HepG2 (cell line): ENCODE data around the gene AKNA. TPM values are rescaled to one million over a fixed set of nuclear protein-coding genes. Genes with fewer than 3 reads are reported as not detected.

Experiments used
- ATAC-seq: fragments of 200-7000 bp; cut with Tn5 transposase; 3 replicates; pipeline ENCODE4 v1.9.1; 2020; ENCODE audit warnings: mild to moderate bottlenecking, moderate library complexity
- BruUV-seq: library from RNA; stranded (reverse); fragments of 400-500 nt; replicated peaks from 2 replicates; lab custom pipeline; 2021; lab: Mats Ljungman, UMichigan
- CTCF ChIA-PET: fragments of 300-600 bp; formaldehyde crosslinking; extraction: SDS; loops from one replicate; lab custom pipeline; 2021; ENCODE audit warnings: low total read pairs, inconsistent platforms, low intra/inter-chr PET ratio; lab: Yijun Ruan, JAX
- POLR2A ChIA-PET: fragments of 350-600 bp; sonication (Branson Sonifier 250); formaldehyde crosslinking; loops from one replicate; lab custom pipeline; 2020; ENCODE audit warnings: antibody characterized with exemption, inconsistent platforms; lab: Yijun Ruan, JAX
- DNase-seq: peaks from one replicate; pipeline ENCODE4 v3.0.0-alpha.2; 2015; ENCODE audit warnings: low spot score
- FAIRE-seq: peaks from 3 replicates; lab custom pipeline; 2011; peaks lifted over from hg19 to GRCh38; lab: Jason Lieb, UNC
- H2AFZ ChIP-seq: one replicate; pipeline ENCODE4 v1.6.1; 2011; ENCODE audit warnings: low read length, inconsistent platforms
- H3K27ac ChIP-seq: fragments of 300-600 bp; 3 replicates; pipeline ENCODE4 v1.8.0; 2011; ENCODE audit warnings: mixed run types, mild to moderate bottlenecking, mixed read lengths, low read length, inconsistent platforms; ENCODE audit not compliant: insufficient read depth; ENCODE audit errors: extremely low read length
- H3K27me3 ChIP-seq, 2 experiments: fragments of 200-600 bp in 1 of 2; 2 replicates in 1 of 2; 3 replicates in 1 of 2; pipeline versions ENCODE4 v1.6.0 to v1.8.0; 2011; ENCODE audit warnings: low read length in 2 of 2, mild to moderate bottlenecking in 2 of 2, moderate library complexity in 2 of 2, inconsistent platforms in 1 of 2; ENCODE audit not compliant: insufficient read depth in 2 of 2, control insufficient read depth in 1 of 2
- H3K36me3 ChIP-seq, 2 experiments: fragments of 200-600 bp in 1 of 2; replicated peaks in 1 of 2; 2 replicates in 1 of 2; 3 replicates in 1 of 2; pipeline versions ENCODE4 v1.5.1 to v1.8.0; 2011; ENCODE audit warnings: low read length in 2 of 2, inconsistent platforms in 1 of 2; ENCODE audit not compliant: insufficient read depth in 2 of 2, control insufficient read depth in 1 of 2
- H3K4me1 ChIP-seq: 2 replicates; pipeline ENCODE4 v1.5.1; 2012; ENCODE audit warnings: low read length, inconsistent platforms; ENCODE audit not compliant: insufficient read depth
- H3K4me2 ChIP-seq: 2 replicates; pipeline ENCODE4 v1.6.0; 2011; ENCODE audit warnings: low read depth, low read length, inconsistent platforms
- H3K4me3 ChIP-seq, 3 experiments: fragments of 200-600 bp in 1 of 3; sonication (generic), shearing (Covaris generic) in 1 of 3; replicated peaks in 1 of 3; 2 replicates each; pipeline ENCODE4 v1.5.1; 2011 to 2016; ENCODE audit warnings: low read length in 3 of 3, inconsistent platforms in 2 of 3, low read depth in 2 of 3, mild to moderate bottlenecking in 2 of 3, control low read depth in 1 of 3, mixed read lengths in 1 of 3; ENCODE audit not compliant: insufficient read depth in 1 of 3
- H3K79me2 ChIP-seq: one replicate; pipeline ENCODE4 v1.6.1; 2011; ENCODE audit warnings: low read length, inconsistent platforms; ENCODE audit not compliant: insufficient read depth
- H3K9ac ChIP-seq: 2 replicates; pipeline ENCODE4 v1.6.0; 2011; ENCODE audit warnings: mild to moderate bottlenecking, low read depth, low read length, inconsistent platforms; ENCODE audit not compliant: insufficient read depth
- H3K9me3 ChIP-seq: 2 replicates; pipeline ENCODE4 v1.5.1; 2012; ENCODE audit warnings: mild to moderate bottlenecking, low read length
- H4K20me1 ChIP-seq: 2 replicates; pipeline ENCODE4 v1.6.0; 2011; ENCODE audit warnings: inconsistent platforms, mild to moderate bottlenecking, low read length, moderate library complexity; ENCODE audit not compliant: insufficient read depth
- ELF1 ChIP-seq: sonication (generic); formaldehyde crosslinking; IDR thresholded peaks from 2 replicates; pipeline ENCODE4 v1.4.0; 2020; ENCODE audit warnings: missing genetic modification reagents
- FLYWCH1 ChIP-seq: sonication (generic); formaldehyde crosslinking; IDR thresholded peaks from 2 replicates; pipeline ENCODE4 v1.8.1; 2023; ENCODE audit warnings: mild to moderate bottlenecking, missing genetic modification reagents
- IRF2 ChIP-seq: IDR thresholded peaks from 2 replicates; pipeline ENCODE4 v1.6.1; 2018; ENCODE audit warnings: missing genetic modification reagents, missing compliant biosample characterization
- KMT2A ChIP-seq: sonication (generic); formaldehyde crosslinking; IDR thresholded peaks from 2 replicates; pipeline ENCODE4 v1.4.0; 2020; ENCODE audit warnings: missing genetic modification reagents
- RXRA ChIP-seq: sonication (generic); formaldehyde crosslinking; IDR thresholded peaks from 2 replicates; pipeline ENCODE4 v1.5.1; 2020; ENCODE audit warnings: missing genetic modification reagents
- RXRB ChIP-seq: IDR thresholded peaks from 2 replicates; pipeline ENCODE4 v1.6.1; 2016; ENCODE audit warnings: borderline replicate concordance, missing genetic modification reagents, missing compliant biosample characterization
- SAP130 ChIP-seq: IDR thresholded peaks from 2 replicates; pipeline ENCODE4 v1.6.1; 2016; ENCODE audit warnings: low read depth
- SOX6 ChIP-seq, 2 experiments: fragments of 450-650 bp in 1 of 2; sonication (generic) in 1 of 2; formaldehyde crosslinking in 1 of 2; IDR thresholded peaks; 2 replicates each; pipeline versions ENCODE4 v1.4.0 to v1.6.1; 2017 to 2020; ENCODE audit warnings: antibody characterized with exemption in 1 of 2, mild to moderate bottlenecking in 1 of 2, missing genetic modification reagents in 1 of 2
- TBX2 ChIP-seq: sonication (generic); formaldehyde crosslinking; IDR thresholded peaks from 2 replicates; pipeline ENCODE4 v1.5.0; 2020; ENCODE audit warnings: missing genetic modification reagents, mild to moderate bottlenecking, borderline replicate concordance
- ZFX ChIP-seq: sonication (generic); formaldehyde crosslinking; IDR thresholded peaks from 2 replicates; pipeline ENCODE4 v1.4.0; 2020; ENCODE audit warnings: mild to moderate bottlenecking, low read depth, missing genetic modification reagents, moderate library complexity
- ZNF446 ChIP-seq: sonication (generic); formaldehyde crosslinking; IDR thresholded peaks from 2 replicates; pipeline ENCODE4 v1.5.0; 2020; ENCODE audit warnings: mild to moderate bottlenecking, missing genetic modification reagents
- ZNF644 ChIP-seq: IDR thresholded peaks from 2 replicates; pipeline ENCODE4 v1.6.1; 2016; ENCODE audit warnings: low read depth
- ZNF713 ChIP-seq: sonication (generic); formaldehyde crosslinking; IDR thresholded peaks from 2 replicates; pipeline ENCODE4 v1.4.0; 2020; ENCODE audit warnings: mild to moderate bottlenecking, missing genetic modification reagents
- ZSCAN21 ChIP-seq: sonication (generic); formaldehyde crosslinking; IDR thresholded peaks from 2 replicates; pipeline ENCODE4 v1.8.0; 2022; ENCODE audit warnings: mild to moderate bottlenecking, missing genetic modification reagents, moderate library complexity, borderline replicate concordance
- whole genome bisulfite sequencing: methylation state at CpG from one replicate; pipeline ENCODE4 v1.1.6; 2017; ENCODE audit warnings: low lambda C conversion rate; 5-methylcytosine and 5-hydroxymethylcytosine counted together
- in situ Hi-C: cut with HindIII; loops from 2 replicates; pipeline ENCODE4 v1.10.0; 2017; ENCODE audit warnings: low pct_unique_long_range_greater_than_20kb; ENCODE audit not compliant: extremely low pct_ligation_motif_present
- intact Hi-C: fragments of 100-400 bp; cut with micrococcal nuclease; formaldehyde crosslinking; loops from one replicate; pipeline ENCODE4 v1.10.0; 2022; ENCODE audit not compliant: unreplicated experiment
- polyA plus RNA-seq, 8 experiments: library from polyadenylated mRNA; depleted of rRNA in 3 of 8; stranded (reverse) in 7 of 8; unstranded in 1 of 8; fragments of >200 nt; fragmentation: Illumina TruSeq in 4 of 8; extraction: Trizol in 4 of 8; gene quantifications; 2 replicates each; pipeline versions ENCODE4 v1.2.1 to v1.2.3, GENCODE V29; 2011 to 2016; ENCODE audit warnings: low read depth in 4 of 8, missing spikeins in 1 of 8, mixed read lengths in 1 of 8; ENCODE audit not compliant: insufficient read depth in 1 of 8
- total RNA-seq, 5 experiments: library from RNA; depleted of rRNA; stranded (reverse); fragments of >200 nt; fragmentation: Illumina TruSeq; extraction: Trizol; gene quantifications; 2 replicates each; pipeline ENCODE4 v1.2.3, GENCODE V29; 2016; ENCODE audit warnings: low read depth in 1 of 5
- TF ChIP-seq, protein P1 (sequence below): sonication (generic); formaldehyde crosslinking; IDR thresholded peaks from 2 replicates; pipeline ENCODE4 v1.5.0; 2020; ENCODE audit warnings: mild to moderate bottlenecking, missing genetic modification reagents
- TF ChIP-seq, protein P2 (sequence below): sonication (generic); formaldehyde crosslinking; IDR thresholded peaks from 2 replicates; pipeline ENCODE4 v1.5.0; 2020; ENCODE audit warnings: mild to moderate bottlenecking, missing genetic modification reagents, borderline replicate concordance
- TF ChIP-seq, protein P3 (sequence below): sonication (generic); formaldehyde crosslinking; IDR thresholded peaks from 2 replicates; pipeline ENCODE4 v1.9.0; 2022; ENCODE audit warnings: missing genetic modification reagents, mild to moderate bottlenecking, borderline replicate concordance

The AKNA gene
- total and polyA plus RNA-seq, 2 of the 13 experiments (the other 11 are each of a cell fraction or from before 2014, with no cell fraction given) = 3.0 to 3.1 TPM

DNA sequence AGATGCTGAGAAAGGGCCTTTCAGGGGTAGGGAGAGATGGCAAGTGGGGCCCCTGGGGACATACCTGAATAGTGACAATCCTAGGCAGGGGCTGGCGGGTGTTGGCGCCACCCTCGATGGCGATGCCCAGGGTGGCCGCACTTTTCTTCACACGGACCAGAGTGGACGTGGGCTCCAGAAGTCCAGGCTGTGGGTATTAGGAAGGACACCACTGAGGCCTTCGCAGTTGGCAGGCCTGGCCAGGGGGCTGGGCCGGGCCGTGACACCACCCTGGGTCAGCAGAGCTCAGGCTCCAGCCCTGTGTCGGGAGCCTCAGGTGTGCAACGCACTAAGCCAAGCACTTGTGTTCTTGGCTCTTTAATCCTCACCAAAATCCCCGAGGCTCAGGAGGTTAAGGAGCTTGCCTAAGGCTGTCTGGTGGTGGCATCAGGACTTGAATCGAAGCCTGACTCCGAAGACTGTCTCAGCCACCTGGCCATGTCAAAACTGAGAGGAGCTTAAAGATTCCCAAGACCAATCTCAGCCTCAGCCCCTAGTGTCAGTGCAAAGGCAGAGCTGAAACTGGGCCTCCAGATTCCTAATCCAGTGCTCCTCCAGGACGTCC is 15.5 kb upstream of the AKNA start (continued):
- TF ChIP-seq, protein P1, sequence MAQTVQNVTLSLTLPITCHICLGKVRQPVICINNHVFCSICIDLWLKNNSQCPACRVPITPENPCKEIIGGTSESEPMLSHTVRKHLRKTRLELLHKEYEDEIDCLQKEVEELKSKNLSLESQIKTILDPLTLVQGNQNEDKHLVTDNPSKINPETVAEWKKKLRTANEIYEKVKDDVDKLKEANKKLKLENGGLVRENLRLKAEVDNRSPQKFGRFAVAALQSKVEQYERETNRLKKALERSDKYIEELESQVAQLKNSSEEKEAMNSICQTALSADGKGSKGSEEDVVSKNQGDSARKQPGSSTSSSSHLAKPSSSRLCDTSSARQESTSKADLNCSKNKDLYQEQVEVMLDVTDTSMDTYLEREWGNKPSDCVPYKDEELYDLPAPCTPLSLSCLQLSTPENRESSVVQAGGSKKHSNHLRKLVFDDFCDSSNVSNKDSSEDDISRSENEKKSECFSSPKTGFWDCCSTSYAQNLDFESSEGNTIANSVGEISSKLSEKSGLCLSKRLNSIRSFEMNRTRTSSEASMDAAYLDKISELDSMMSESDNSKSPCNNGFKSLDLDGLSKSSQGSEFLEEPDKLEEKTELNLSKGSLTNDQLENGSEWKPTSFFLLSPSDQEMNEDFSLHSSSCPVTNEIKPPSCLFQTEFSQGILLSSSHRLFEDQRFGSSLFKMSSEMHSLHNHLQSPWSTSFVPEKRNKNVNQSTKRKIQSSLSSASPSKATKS (CRISPR knock-in tag) = no peak
- no peak for TF ChIP-seq RXRA (CRISPR knock-in tag)
- no peak for TF ChIP-seq FLYWCH1 (CRISPR knock-in tag)
- TF ChIP-seq KMT2A (CRISPR knock-in tag) = no peak

DNA sequence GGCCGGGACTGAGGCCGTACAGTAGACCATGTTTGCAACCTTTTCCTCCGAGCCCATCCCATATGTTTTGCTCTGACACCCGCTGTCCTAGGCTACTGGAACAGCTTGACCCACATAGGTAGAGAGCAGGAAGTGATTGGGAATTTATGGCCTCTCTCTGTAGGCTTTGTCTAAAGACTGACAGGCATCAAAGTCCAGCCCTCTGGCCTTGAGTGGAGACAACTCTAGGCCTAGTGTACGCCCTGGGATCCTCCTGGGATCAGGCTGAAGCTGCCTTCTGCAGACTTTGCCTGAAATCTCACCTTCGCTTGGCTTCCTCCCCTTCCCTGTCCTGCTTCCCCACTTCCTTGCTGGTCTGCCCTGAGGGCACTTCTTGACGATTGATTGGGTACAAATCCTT is 13.6 kb upstream of the AKNA start:
- Histone ChIP-seq H3K4me1 (peaks cover 63% of the 10 kb centered on the region), H3K79me2 (no peaks in the 10 kb centered on the region), H3K27me3 (no peaks in the 10 kb centered on the region), H3K27ac (peak overlapping the region; percentile 52), H3K4me2 (peak overlapping the region; percentile 69), H3K9ac (peak overlapping the region; percentile 19; the same call in 1 of the 2 replicates), H2AFZ (peak overlapping the region; percentile 60), H3K4me3 (peak overlapping the region in 1 of 3 experiments; percentile 44; a peak in 2 of 6 replicates), H3K36me3 (no peaks in the 10 kb centered on the region), H3K9me3 (no peaks in the 10 kb centered on the region), H4K20me1 (no peaks in the 10 kb centered on the region)
- ATAC-seq (peak; percentile 55), DNase-seq (peak; percentile 77), FAIRE-seq (peak; percentile 90)
- BruUV-seq = no TSS peak
- in situ Hi-C loops = loop anchor here (10.0 to 25.0 kb wide), 3 partner anchors 103 to 511 kb away; partner anchors contain the start of genes TEX53 and WHRN
- intact Hi-C loops = loop anchor here (10.0 kb wide), 2 partner anchors 613 to 1833 kb away; no protein-coding TSS in a partner anchor
- POLR2A ChIA-PET = interaction anchor here (0.9 to 1.9 kb wide), 4 partner anchors 9 to 186 kb away, joined by 4 to 5 read pairs (median 4); partner anchors contain the start of genes AKNA and ATP6V1G1
- 14% methylated on average over 6 of the region's 7 CpGs for WGBS
- CTCF ChIA-PET = no interaction called here
- TF ChIP-seq, protein P2, sequence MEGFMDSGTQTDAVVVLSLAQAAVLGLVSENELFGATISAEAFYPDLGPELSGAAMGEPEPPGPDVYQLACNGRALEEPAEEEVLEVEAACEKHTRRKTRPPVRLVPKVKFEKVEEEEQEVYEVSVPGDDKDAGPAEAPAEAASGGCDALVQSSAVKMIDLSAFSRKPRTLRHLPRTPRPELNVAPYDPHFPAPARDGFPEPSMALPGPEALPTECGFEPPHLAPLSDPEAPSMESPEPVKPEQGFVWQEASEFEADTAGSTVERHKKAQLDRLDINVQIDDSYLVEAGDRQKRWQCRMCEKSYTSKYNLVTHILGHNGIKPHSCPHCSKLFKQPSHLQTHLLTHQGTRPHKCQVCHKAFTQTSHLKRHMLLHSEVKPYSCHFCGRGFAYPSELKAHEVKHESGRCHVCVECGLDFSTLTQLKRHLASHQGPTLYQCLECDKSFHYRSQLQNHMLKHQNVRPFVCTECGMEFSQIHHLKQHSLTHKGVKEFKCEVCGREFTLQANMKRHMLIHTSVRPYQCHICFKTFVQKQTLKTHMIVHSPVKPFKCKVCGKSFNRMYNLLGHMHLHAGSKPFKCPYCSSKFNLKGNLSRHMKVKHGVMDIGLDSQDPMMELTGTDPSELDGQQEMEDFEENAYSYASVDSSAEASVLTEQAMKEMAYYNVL = no peak
- TF ChIP-seq IRF2 (CRISPR knock-in tag) (0 out of 2 replicates have a peak, but pooled peaks have one; percentile 34), SOX6 (IDR thresholded peaks at IDR 0.05) (no peak), SOX6 (CRISPR knock-in tag; IDR thresholded peaks at IDR 0.05) (0 out of 2 replicates have a peak, but pooled peaks have one; percentile 25), SAP130 (CRISPR knock-in tag) (peak; percentile 43), ZNF644 (CRISPR knock-in tag) (peak; percentile 31; the same call in 1 of the 2 replicates), TBX2 (peak; percentile 26; the same call in 1 of the 2 replicates), RXRB (no peak), ZFX (peak; percentile 57; the same call in 1 of the 2 replicates), ZNF713 (CRISPR knock-in tag) (no peak), ZSCAN21 (CRISPR knock-in tag) (no peak), ELF1 (peak; percentile 69), ZNF446 (CRISPR knock-in tag) (no peak)
- TF ChIP-seq, protein P3, sequence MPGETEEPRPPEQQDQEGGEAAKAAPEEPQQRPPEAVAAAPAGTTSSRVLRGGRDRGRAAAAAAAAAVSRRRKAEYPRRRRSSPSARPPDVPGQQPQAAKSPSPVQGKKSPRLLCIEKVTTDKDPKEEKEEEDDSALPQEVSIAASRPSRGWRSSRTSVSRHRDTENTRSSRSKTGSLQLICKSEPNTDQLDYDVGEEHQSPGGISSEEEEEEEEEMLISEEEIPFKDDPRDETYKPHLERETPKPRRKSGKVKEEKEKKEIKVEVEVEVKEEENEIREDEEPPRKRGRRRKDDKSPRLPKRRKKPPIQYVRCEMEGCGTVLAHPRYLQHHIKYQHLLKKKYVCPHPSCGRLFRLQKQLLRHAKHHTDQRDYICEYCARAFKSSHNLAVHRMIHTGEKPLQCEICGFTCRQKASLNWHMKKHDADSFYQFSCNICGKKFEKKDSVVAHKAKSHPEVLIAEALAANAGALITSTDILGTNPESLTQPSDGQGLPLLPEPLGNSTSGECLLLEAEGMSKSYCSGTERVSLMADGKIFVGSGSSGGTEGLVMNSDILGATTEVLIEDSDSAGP (CRISPR knock-in tag) = 0 out of 2 replicates have a peak, but pooled peaks have one; percentile 15
